BLaER1 (cell line): ENCODE data around the gene CLDN11.

Experiments
- H3K27ac ChIP-seq: shearing (Covaris generic); formaldehyde crosslinking; 2 replicates; pipeline ENCODE4 v1.8.1; 2022
- H3K27me3 ChIP-seq: shearing (Covaris generic); formaldehyde crosslinking; 2 replicates; pipeline ENCODE4 v1.8.1; 2022
- H3K36me3 ChIP-seq: shearing (Covaris generic); formaldehyde crosslinking; 2 replicates; pipeline ENCODE4 v1.8.1; 2022
- H3K4me1 ChIP-seq: shearing (Covaris generic); formaldehyde crosslinking; 2 replicates; pipeline ENCODE4 v1.8.1; 2022
- H3K4me2 ChIP-seq: shearing (Covaris generic); formaldehyde crosslinking; 2 replicates; pipeline ENCODE4 v1.8.1; 2022
- H3K4me3 ChIP-seq: shearing (Covaris generic); formaldehyde crosslinking; 2 replicates; pipeline ENCODE4 v1.8.1; 2022
- H3K9ac ChIP-seq: shearing (Covaris generic); formaldehyde crosslinking; 2 replicates; pipeline ENCODE4 v1.8.1; 2022
- H3K9me3 ChIP-seq: shearing (Covaris generic); formaldehyde crosslinking; 2 replicates; pipeline ENCODE4 v1.8.1; 2022
- H4K20me1 ChIP-seq: shearing (Covaris generic); formaldehyde crosslinking; 2 replicates; pipeline ENCODE4 v1.8.1; 2022
- Cebpa-rat ChIP-seq: shearing (Covaris generic); IDR thresholded peaks from 2 replicates; pipeline ENCODE4 v1.8.1; 2022

CLDN11 gene

GRCh38 chr3:170480111-170480510, 61.4 kb downstream of the CLDN11 start:
- Histone ChIP-seq H3K4me3 (no peak overlapping the region), H4K20me1 (no peaks in the 10 kb centered on the region), H3K4me2 (no peak overlapping the region), H3K27me3 (no peaks in the 10 kb centered on the region), H3K36me3 (no peaks in the 10 kb centered on the region), H3K27ac (no peak overlapping the region), H3K9ac (no peak overlapping the region), H3K9me3 (no peaks in the 10 kb centered on the region), H3K4me1 (no peaks in the 10 kb centered on the region)
- TF ChIP-seq Cebpa-rat: no peak

- H3K27ac ChIP-seq: no peak overlapping the region
- H3K9ac ChIP-seq: no peak overlapping the region
- H3K4me2 ChIP-seq: no peak overlapping the region
- no peak overlapping the region for H3K4me3 ChIP-seq
- no peaks in the 10 kb centered on the region for H3K4me1 ChIP-seq
- H3K36me3 ChIP-seq: no peaks in the 10 kb centered on the region
- H4K20me1 ChIP-seq: no peaks in the 10 kb centered on the region
- H3K27me3 ChIP-seq: no peaks in the 10 kb centered on the region
- TF ChIP-seq Cebpa-rat: no peak
- no peaks in the 10 kb centered on the region for H3K9me3 ChIP-seq
Measured at GRCh38 chr3:170482199-170482598, 63.5 kb downstream of the CLDN11 start.

DNA sequence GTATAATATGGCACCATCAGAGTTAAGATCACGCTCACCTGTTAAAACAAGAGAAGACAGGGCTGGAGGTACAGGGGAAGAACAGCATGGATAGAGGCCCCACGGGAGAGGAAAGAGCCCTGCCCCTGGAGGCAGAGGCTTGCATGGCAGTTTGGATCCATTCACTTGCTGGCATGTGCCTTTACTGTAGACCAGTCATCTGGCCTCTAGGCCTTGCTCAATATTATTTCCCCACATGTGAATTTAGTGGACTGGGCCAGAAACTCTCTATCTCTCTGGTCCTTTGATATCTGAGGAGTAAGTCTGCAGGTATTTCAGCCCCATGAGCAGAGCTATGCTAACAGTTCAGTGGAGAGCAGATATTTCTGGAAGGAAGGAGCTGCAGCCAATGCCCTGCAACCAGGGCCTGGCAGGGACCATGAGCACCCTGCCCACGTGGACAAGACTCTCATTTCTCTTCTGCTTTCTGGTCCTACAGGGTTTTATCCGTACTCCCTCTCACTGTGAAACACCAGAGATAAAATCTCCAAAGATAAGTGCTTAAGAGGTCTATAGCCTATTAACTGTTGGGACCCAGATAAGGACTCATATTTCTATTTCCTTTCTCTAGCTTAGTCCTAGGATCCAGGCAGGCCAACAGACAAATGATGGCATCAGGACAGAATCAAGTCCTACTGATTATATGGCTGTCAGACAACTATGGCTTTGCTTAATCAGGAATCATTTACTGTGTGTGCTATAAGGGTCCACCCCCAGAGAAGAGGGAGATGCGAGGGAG, 65.0 kb downstream of the CLDN11 start:
- Histone ChIP-seq H3K36me3 (no peaks in the 10 kb centered on the region), H3K27ac (no peak overlapping the region), H3K4me2 (no peak overlapping the region), H3K9ac (no peak overlapping the region), H3K4me1 (no peaks in the 10 kb centered on the region), H4K20me1 (no peaks in the 10 kb centered on the region), H3K9me3 (no peaks in the 10 kb centered on the region), H3K4me3 (no peak overlapping the region), H3K27me3 (no peaks in the 10 kb centered on the region)
- no peak for TF ChIP-seq Cebpa-rat
